DMS153 treated with DMSO at 0.1 percent for 48 hours (cell line): Measurements from ENCODE around the gene RILP.

Experiments used
- DNase-seq: peaks from one replicate; lab custom pipeline; 2025; ENCODE audit not compliant: unreplicated experiment; lab: John Stamatoyannopoulos, UW

The RILP gene

GRCh38 chr17:1604831-1605528 lies 44.7 kb downstream of the RILP start:
- DNase-seq, result no peak

GRCh38 chr17:1601571-1601970 lies 48.1 kb downstream of the RILP start:
- no peak for DNase-seq

DNA sequence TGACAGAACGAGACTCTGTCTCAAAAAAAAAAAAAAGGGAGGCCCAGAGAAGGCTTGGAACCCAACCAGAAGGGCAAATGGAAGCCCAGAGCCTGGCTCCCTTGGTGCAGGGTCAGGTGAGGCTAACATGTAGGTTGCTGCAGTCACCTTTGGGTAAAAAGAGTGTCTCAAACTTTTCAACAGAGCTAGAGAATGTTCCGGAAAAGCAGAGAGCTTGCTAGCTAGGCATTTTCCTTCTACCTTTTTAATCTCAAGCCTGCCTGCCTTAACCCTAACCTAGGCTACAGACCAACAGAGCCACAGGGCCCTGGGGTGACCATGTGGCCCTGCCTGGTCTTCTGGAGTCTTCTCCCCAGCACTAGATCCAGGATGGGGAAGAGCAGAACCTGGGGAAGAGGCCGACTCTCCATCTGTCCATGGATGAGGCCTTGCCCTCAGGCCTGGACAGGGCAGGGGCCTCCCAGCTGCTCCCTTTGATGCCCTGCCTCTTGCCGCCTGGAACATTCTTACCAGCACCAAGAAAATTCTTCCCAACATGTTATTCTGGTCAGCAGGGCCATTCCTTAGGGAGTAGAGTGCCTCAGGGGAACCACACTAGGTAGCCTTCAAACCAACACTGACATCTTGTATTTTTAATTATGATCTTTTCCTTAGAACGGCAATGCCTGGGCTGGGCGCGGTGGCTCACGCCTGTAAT lies 51.1 kb downstream of the RILP start:
- DNase-seq, result no peak

DNA sequence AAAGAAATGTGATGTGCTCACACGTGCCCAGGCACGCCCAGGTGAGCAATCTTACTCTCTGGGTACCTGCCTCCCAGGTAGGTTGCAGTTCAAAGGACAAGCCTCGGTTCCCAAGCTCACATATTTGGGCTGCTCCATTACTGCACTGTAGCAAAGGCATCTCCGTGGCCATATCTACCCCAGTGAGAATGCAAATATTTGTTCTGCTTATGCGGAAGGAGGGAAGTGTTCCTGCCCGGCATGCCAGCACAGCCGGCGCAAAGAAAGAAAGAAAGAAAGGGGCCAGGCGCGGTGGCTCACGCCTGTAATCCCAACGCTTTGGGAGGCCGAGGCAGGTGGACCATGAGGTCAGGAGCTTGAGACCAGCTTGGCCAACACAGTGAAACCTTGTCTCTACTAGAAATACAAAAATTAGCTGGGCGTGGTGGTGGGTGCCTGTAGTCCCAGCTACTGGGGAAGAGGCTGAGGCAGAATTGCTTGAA lies 51.8 kb downstream of the RILP start:
- no peak for DNase-seq
